Fibroblast of the aortic adventitia (primary cell): ENCODE results near the gene SORCS1. TPM values are rescaled to one million over a fixed set of nuclear protein-coding genes. Genes with fewer than 3 reads are reported as not detected.

ENCODE experiments used
- DNase-seq: peaks from one replicate; pipeline ENCODE4 v3.0.0-alpha.2; 2010; ENCODE audit warnings: low read depth
- H3K4me3 ChIP-seq: 2 replicates; pipeline ENCODE4 v1.5.1; 2011; ENCODE audit warnings: low read depth, mild to moderate bottlenecking, control low read depth, low read length, moderate library complexity
- CTCF ChIP-seq: IDR thresholded peaks from 2 replicates; pipeline ENCODE4 v1.5.1; 2011; ENCODE audit warnings: mild to moderate bottlenecking, low read length, control low read depth, inconsistent platforms; ENCODE audit not compliant: insufficient read depth
- total RNA-seq: library from RNA; depleted of rRNA; stranded (reverse); fragments of >200 nt; gene quantifications from 2 replicates; pipeline ENCODE4 v1.2.3, GENCODE V29; 2012; ENCODE audit warnings: low replicate concordance

Gene SORCS1
- total RNA-seq, 1 donor = not detected

DNA sequence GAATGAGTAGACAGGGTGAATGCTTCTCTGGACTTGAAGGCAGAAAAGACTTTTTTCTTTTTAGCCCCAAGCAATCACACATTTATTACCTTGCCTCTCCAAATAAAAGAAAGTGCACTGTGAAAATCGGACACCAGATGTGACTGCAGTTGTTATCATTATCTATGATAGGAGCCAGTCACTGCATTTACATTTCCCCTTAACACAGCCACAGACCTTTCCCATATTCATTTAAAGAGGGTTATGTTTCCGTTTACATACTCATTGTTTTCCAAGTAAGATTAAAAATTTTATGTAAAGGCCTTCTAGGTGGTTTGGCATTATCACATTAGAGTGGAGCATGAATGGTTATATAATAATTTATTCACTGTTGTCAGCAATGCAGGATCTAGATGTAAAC lies 586.8 kb downstream of the SORCS1 start:
- H3K4me3 ChIP-seq = no peak overlapping the region
- no peak for DNase-seq
- no peak for TF ChIP-seq CTCF

GRCh38 chr10:106577266-106577665 lies 587.2 kb downstream of the SORCS1 start:
- DNase-seq = no peak
- no peak for TF ChIP-seq CTCF
- no peak overlapping the region for H3K4me3 ChIP-seq

DNA sequence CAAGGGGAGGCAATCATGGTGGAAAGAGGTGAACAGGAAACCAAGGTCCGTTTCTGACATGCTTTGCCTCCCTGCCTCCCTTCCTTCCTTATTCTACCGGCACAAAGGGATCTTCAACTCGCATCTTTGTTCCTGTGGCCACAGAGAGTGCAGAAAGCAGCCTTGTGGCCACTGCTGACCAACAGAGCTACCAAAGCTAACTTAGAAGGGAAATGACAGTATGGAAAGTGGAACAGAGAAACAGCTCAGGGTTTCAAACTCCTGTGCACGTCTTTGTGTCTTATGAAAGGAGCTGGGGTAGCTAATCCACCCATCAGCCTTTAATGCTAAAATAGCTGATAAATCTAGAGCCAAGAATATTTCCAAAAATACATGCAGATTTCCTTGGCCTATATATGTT lies 588.0 kb downstream of the SORCS1 start:
- H3K4me3 ChIP-seq = no peak overlapping the region
- TF ChIP-seq CTCF = no peak
- DNase-seq = no peak

- no peak overlapping the region for H3K4me3 ChIP-seq
- DNase-seq = peak; percentile 40
- no peak for TF ChIP-seq CTCF
Measured at GRCh38 chr10:106573106-106573505, 591.4 kb downstream of the SORCS1 start.

DNA sequence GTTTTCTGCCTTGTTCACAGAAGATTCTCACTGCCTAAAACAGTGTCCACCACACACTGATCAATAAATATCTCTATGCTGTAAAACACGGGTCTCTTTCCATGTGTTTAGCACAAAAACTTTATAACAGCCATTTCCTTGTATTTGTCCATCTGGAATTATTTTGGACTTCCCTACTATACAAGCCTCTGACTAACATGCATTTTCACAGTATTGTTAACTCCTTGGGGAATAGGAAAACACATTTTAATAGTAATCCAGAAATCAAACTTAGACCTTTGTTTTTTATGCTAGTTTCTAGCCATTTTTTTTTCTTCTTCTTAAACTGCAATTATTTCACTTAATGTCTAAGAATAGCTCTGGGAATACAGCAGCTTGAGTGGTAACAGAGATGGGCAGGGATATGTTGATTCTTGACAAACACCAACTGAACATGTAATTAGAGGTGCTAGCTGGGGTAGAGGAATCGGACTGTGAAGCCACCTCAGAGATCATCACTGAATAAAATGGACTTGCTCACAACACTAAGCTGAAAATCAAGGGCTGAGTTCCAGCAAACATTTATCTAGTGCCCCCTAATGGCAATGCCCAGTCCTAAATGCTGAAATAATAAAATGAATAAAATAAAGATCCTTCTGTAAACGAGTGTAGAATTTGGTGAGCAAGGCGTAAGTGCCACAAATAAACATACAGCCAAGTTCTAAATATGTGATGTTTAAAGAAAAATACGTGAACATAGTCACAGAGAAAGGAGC lies 593.1 kb downstream of the SORCS1 start:
- no peak overlapping the region for H3K4me3 ChIP-seq
- DNase-seq = peak; percentile 52
- peak; percentile 46 for TF ChIP-seq CTCF

GRCh38 chr10:106570268-106570667 lies 594.2 kb downstream of the SORCS1 start:
- H3K4me3 ChIP-seq = no peak overlapping the region
- TF ChIP-seq CTCF = no peak
- DNase-seq = no peak

DNA sequence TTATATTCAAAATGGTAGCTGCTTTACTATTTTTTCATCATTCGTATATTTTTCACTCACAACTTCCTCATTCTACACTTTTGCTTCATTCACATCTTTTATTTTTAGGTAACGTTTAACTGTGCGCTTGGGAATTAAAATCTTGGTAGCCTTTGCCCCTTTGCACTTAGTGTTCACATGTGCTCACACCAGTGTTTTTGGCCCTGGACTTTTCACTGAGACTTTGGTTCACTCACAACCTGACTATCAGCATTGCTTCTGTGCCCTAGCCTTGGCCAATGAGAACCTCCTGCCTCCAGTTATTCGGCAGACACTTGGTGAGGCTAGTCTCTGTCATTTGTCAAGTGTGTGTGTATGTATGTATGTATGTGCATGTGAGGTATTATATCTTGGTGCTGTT lies 596.9 kb downstream of the SORCS1 start:
- DNase-seq = no peak
- TF ChIP-seq CTCF = no peak
- H3K4me3 ChIP-seq = no peak overlapping the region
